DND-41 (cell line): ENCODE results near the gene SMCO4.

Source experiments
- ATAC-seq: fragments of 200-7000 bp; cut with Tn5 transposase; 3 replicates; pipeline ENCODE4 v1.9.1; 2021; ENCODE audit warnings: low read depth; ENCODE audit not compliant: insufficient read depth
- DNase-seq: peaks from one replicate; pipeline ENCODE4 v3.0.0-alpha.2; 2020
- H2AFZ ChIP-seq: 2 replicates; pipeline ENCODE4 v1.6.0; 2012; ENCODE audit warnings: low read depth, low read length
- H3K27ac ChIP-seq: 2 replicates; pipeline ENCODE4 v1.5.1; 2012; ENCODE audit warnings: low read length, inconsistent platforms
- H3K27me3 ChIP-seq: fragments of 200-600 bp; sonication (generic); 2 replicates; pipeline ENCODE4 v1.6.0; 2012; ENCODE audit warnings: low read length, mild to moderate bottlenecking, inconsistent platforms; ENCODE audit not compliant: insufficient read depth, poor library complexity
- H3K36me3 ChIP-seq: 2 replicates; pipeline ENCODE4 v1.5.1; 2012; ENCODE audit warnings: low read length, inconsistent platforms; ENCODE audit not compliant: insufficient read depth
- H3K4me1 ChIP-seq: 2 replicates; pipeline ENCODE4 v1.5.1; 2012; ENCODE audit warnings: mild to moderate bottlenecking, low read length; ENCODE audit not compliant: insufficient read depth
- H3K4me2 ChIP-seq: 2 replicates; pipeline ENCODE4 v1.6.0; 2012; ENCODE audit warnings: mild to moderate bottlenecking, moderate library complexity, low read length, inconsistent platforms; ENCODE audit not compliant: insufficient read depth
- H3K4me3 ChIP-seq, 2 experiments: fragments of 200-600 bp in 1 of 2; shearing (Covaris generic) in 1 of 2; 2 replicates each; pipeline ENCODE4 v1.5.1; 2012 to 2016; ENCODE audit warnings: inconsistent platforms in 2 of 2, low read length in 2 of 2, mild to moderate bottlenecking in 2 of 2, low read depth in 1 of 2, moderate library complexity in 1 of 2
- H3K79me2 ChIP-seq: 2 replicates; pipeline ENCODE4 v1.6.0; 2012; ENCODE audit warnings: low read length, inconsistent platforms; ENCODE audit not compliant: insufficient read depth
- H3K9ac ChIP-seq: 2 replicates; pipeline ENCODE4 v1.6.0; 2012; ENCODE audit warnings: low read depth, mild to moderate bottlenecking, inconsistent platforms, low read length, moderate library complexity
- H3K9me3 ChIP-seq: 2 replicates; pipeline ENCODE4 v1.5.1; 2012; ENCODE audit warnings: low read length, moderate library complexity, mild to moderate bottlenecking, inconsistent platforms; ENCODE audit not compliant: insufficient read depth, severe bottlenecking
- H4K20me1 ChIP-seq: 2 replicates; pipeline ENCODE4 v1.6.0; 2012; ENCODE audit warnings: low read length; ENCODE audit not compliant: insufficient read depth
- EZH2 ChIP-seq: IDR thresholded peaks from 3 replicates; pipeline ENCODE4 v1.6.1; 2012; ENCODE audit warnings: borderline replicate concordance, low read depth, mild to moderate bottlenecking, moderate library complexity, low read length, inconsistent platforms; ENCODE audit not compliant: severe bottlenecking
- TF ChIP-seq, protein P1 (sequence below): IDR thresholded peaks from 2 replicates; pipeline ENCODE4 v1.5.1; 2012; ENCODE audit warnings: borderline replicate concordance, low read length, moderate library complexity, mild to moderate bottlenecking; ENCODE audit not compliant: poor library complexity, severe bottlenecking; ENCODE audit errors: extremely low read depth

The SMCO4 gene

DNA sequence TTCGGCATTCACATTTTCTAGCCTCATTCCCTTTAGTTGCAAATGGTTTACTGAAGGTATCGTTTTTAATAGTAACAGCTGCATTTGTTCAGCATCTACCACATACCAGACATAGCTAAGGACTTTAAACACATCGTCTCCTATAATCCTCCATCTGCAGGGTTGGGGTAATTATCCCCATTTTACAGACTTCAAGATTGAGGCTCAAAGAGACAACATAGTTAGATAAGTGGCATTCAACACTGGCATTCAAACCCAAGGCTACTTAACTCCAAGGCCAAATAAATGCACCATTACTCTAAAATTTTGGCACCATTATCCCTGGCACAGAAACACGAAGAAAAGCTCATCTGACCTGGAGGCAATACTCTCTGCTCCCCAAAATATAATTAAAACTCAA is 28.5 kb downstream of the SMCO4 start:
- TF ChIP-seq, protein P1, sequence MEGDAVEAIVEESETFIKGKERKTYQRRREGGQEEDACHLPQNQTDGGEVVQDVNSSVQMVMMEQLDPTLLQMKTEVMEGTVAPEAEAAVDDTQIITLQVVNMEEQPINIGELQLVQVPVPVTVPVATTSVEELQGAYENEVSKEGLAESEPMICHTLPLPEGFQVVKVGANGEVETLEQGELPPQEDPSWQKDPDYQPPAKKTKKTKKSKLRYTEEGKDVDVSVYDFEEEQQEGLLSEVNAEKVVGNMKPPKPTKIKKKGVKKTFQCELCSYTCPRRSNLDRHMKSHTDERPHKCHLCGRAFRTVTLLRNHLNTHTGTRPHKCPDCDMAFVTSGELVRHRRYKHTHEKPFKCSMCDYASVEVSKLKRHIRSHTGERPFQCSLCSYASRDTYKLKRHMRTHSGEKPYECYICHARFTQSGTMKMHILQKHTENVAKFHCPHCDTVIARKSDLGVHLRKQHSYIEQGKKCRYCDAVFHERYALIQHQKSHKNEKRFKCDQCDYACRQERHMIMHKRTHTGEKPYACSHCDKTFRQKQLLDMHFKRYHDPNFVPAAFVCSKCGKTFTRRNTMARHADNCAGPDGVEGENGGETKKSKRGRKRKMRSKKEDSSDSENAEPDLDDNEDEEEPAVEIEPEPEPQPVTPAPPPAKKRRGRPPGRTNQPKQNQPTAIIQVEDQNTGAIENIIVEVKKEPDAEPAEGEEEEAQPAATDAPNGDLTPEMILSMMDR, result no peak
- H3K79me2 ChIP-seq, result no peaks in the 10 kb centered on the region
- no peak overlapping the region for H3K27ac ChIP-seq
- H3K4me1 ChIP-seq, result peaks cover 9% of the 10 kb centered on the region
- ATAC-seq, result no peak
- no peaks in the 10 kb centered on the region for H4K20me1 ChIP-seq
- no peak overlapping the region for H3K9ac ChIP-seq
- H3K9me3 ChIP-seq, result no peaks in the 10 kb centered on the region
- no peak overlapping the region for H3K4me3 ChIP-seq
- DNase-seq, result no peak
- no peaks in the 10 kb centered on the region for H3K27me3 ChIP-seq
- H3K36me3 ChIP-seq, result no peaks in the 10 kb centered on the region
- no peak overlapping the region for H2AFZ ChIP-seq
- H3K4me2 ChIP-seq, result no peak overlapping the region

- H3K9me3 ChIP-seq, result peaks cover 3% of the 10 kb centered on the region
- H3K27ac ChIP-seq, result no peak overlapping the region
- H4K20me1 ChIP-seq, result no peaks in the 10 kb centered on the region
- no peaks in the 10 kb centered on the region for H3K4me1 ChIP-seq
- no peak for ATAC-seq
- no peaks in the 10 kb centered on the region for H3K27me3 ChIP-seq
- H2AFZ ChIP-seq, result no peak overlapping the region
- H3K79me2 ChIP-seq, result no peaks in the 10 kb centered on the region
- H3K4me2 ChIP-seq, result no peak overlapping the region
- TF ChIP-seq EZH2, result no peak
- H3K36me3 ChIP-seq, result no peaks in the 10 kb centered on the region
- no peak overlapping the region for H3K4me3 ChIP-seq
- no peak for DNase-seq
- no peak overlapping the region for H3K9ac ChIP-seq
Measured at GRCh38 chr11:93513772-93514171, 29.4 kb downstream of the SMCO4 start.

DNA sequence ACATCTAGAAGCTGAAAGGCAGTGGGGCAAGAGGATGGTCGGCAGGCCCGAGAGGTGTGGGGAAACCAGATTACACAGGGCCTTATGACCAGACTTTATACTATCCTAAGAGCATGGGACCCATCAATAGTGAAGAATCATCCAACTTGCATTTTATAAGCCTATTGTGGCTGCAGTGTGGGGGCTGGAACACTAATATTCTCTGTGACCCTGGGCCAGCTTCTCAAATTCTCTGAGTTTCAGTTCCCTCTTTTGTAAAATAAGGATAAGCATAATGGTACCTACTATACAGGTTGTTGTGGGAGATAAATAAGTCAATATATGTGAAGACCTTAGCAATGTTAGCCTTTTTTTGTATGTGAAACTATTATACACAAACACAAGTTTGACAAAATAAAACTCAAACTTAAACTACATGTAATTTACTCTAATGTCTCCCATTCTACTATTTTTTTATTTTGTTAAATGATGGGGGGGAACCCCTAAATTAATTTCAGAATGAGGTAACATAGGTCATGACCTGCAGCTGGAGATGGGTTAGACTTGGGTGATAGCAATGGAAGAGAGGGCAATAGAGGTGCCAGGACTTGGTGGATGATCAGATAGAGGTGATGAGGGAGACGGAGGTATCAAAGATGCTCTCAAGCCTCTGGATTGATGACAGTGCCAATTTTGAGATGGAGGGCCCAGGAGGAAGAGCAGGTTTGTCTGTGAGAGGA is 30.1 kb downstream of the SMCO4 start:
- H3K4me1 ChIP-seq, result no peaks in the 10 kb centered on the region
- H3K4me3 ChIP-seq, result no peak overlapping the region
- H3K27me3 ChIP-seq, result no peaks in the 10 kb centered on the region
- no peak for TF ChIP-seq EZH2
- TF ChIP-seq, protein P1, result no peak
- no peak overlapping the region for H2AFZ ChIP-seq
- H3K9me3 ChIP-seq, result peaks cover 3% of the 10 kb centered on the region
- no peak overlapping the region for H3K27ac ChIP-seq
- no peak for ATAC-seq
- no peak overlapping the region for H3K4me2 ChIP-seq
- DNase-seq, result no peak
- no peaks in the 10 kb centered on the region for H3K79me2 ChIP-seq
- no peaks in the 10 kb centered on the region for H4K20me1 ChIP-seq
- H3K9ac ChIP-seq, result no peak overlapping the region
- no peaks in the 10 kb centered on the region for H3K36me3 ChIP-seq

DNA sequence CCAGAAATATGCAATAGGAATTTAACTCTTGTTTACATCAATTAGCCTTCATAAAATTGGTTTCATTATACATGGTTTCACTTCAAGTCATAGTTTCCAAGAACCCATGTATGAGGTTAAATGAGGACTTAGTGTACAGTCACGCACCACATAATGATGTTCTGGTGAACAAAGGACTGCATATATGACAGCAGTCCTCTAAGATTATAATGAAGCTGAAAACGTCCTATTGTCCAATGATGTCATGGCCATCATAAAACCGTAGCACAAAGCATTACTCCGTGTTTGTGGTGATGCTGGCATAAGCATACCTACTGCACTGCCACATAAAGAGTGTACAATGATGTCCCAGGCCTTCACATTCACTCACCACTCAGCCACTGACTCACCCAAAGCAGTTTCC is 31.1 kb downstream of the SMCO4 start:
- Histone ChIP-seq H3K36me3 (no peaks in the 10 kb centered on the region), H3K4me3 (no peak overlapping the region), H3K79me2 (no peaks in the 10 kb centered on the region), H4K20me1 (no peaks in the 10 kb centered on the region), H3K9me3 (peaks cover 3% of the 10 kb centered on the region), H3K4me2 (no peak overlapping the region), H3K9ac (no peak overlapping the region), H3K4me1 (no peaks in the 10 kb centered on the region), H3K27me3 (no peaks in the 10 kb centered on the region), H3K27ac (no peak overlapping the region), H2AFZ (no peak overlapping the region)
- TF ChIP-seq, protein P1, result no peak
- no peak for TF ChIP-seq EZH2
- no peak for ATAC-seq
- no peak for DNase-seq
